PC-9 (cell line): ENCODE measurements around the gene ADGRV1. TPM values are rescaled to one million over a fixed set of nuclear protein-coding genes. Genes with fewer than 3 reads are reported as not detected.

Experiments used
- BruUV-seq: library from RNA; stranded (reverse); fragments of 400-500 nt; replicated peaks from 2 replicates; lab custom pipeline; 2021; lab: Mats Ljungman, UMichigan
- CTCF ChIA-PET: fragments of 300-600 bp; sonication (Branson Sonifier 250); formaldehyde crosslinking; loops from one replicate; lab custom pipeline; 2022; ENCODE audit warnings: antibody characterized with exemption; lab: Charles Lee
- POLR2A ChIA-PET: fragments of 300-600 bp; sonication (Branson Sonifier 250); formaldehyde crosslinking; loops from one replicate; lab custom pipeline; 2022; ENCODE audit warnings: antibody characterized with exemption; ENCODE audit not compliant: unreplicated experiment; lab: Charles Lee
- DNase-seq, 2 experiments: peaks; one replicate each; pipeline versions ENCODE4 v3.0.0 to v3.0.0-alpha.2; 2015 to 2022; ENCODE audit warnings: mixed read lengths in 1 of 2
- H2AFZ ChIP-seq: fragments of 200-600 bp; sonication (generic); 2 replicates; pipeline ENCODE4 v1.8.1; 2017; ENCODE audit warnings: antibody characterized with exemption
- H3F3A ChIP-seq: fragments of 200-600 bp; sonication (generic); 2 replicates; pipeline ENCODE4 v1.8.1; 2017; ENCODE audit warnings: antibody characterized with exemption, mild to moderate bottlenecking, low read depth; ENCODE audit not compliant: insufficient read depth
- H3K27ac ChIP-seq: fragments of 200-600 bp; sonication (generic); 2 replicates; pipeline ENCODE4 v1.6.1; 2016; ENCODE audit warnings: mixed run types
- H3K27me3 ChIP-seq: fragments of 200-600 bp; sonication (generic); 2 replicates; pipeline ENCODE4 v1.6.1; 2016; ENCODE audit warnings: low read depth, mixed run types; ENCODE audit not compliant: insufficient read depth
- H3K36me3 ChIP-seq: fragments of 200-600 bp; sonication (generic); 2 replicates; pipeline ENCODE4 v1.6.1; 2016; ENCODE audit warnings: low read depth, mixed run types
- H3K4me1 ChIP-seq: fragments of 200-600 bp; sonication (generic); replicated peaks from 2 replicates; pipeline ENCODE4 v1.6.1; 2016; ENCODE audit warnings: mixed run types; ENCODE audit not compliant: insufficient read depth
- H3K4me2 ChIP-seq: fragments of 200-600 bp; sonication (generic); 2 replicates; pipeline ENCODE4 v1.6.1; 2017; ENCODE audit warnings: mixed run types
- H3K4me3 ChIP-seq: fragments of 200-600 bp; sonication (generic); 2 replicates; pipeline ENCODE4 v1.6.1; 2016; ENCODE audit warnings: mixed run types
- H3K79me2 ChIP-seq: fragments of 200-600 bp; sonication (generic); 2 replicates; pipeline ENCODE4 v1.6.1; 2017; ENCODE audit warnings: low read depth, mixed run types
- H3K9me2 ChIP-seq: fragments of 200-600 bp; sonication (generic); 2 replicates; pipeline ENCODE4 v1.8.1; 2017; ENCODE audit warnings: mild to moderate bottlenecking; ENCODE audit not compliant: insufficient read depth
- H3K9me3 ChIP-seq: fragments of 200-600 bp; sonication (generic); 2 replicates; pipeline ENCODE4 v1.8.1; 2016; ENCODE audit warnings: low read depth; ENCODE audit not compliant: insufficient read depth
- H4K20me1 ChIP-seq: fragments of 200-600 bp; sonication (generic); 2 replicates; pipeline ENCODE4 v1.8.1; 2017; ENCODE audit not compliant: insufficient read depth
- CTCF ChIP-seq: fragments of 200-600 bp; sonication (generic); conservative IDR thresholded peaks from 2 replicates; pipeline ENCODE4 v1.6.1; 2017; ENCODE audit warnings: mixed run types, antibody characterized with exemption, mild to moderate bottlenecking, moderate library complexity
- EZH2 ChIP-seq: fragments of 200-600 bp; sonication (generic); IDR thresholded peaks from 2 replicates; pipeline ENCODE4 v1.8.0; 2017; ENCODE audit warnings: antibody characterized with exemption, low read depth
- intact Hi-C: fragments of 100-400 bp; cut with micrococcal nuclease; formaldehyde crosslinking; loops from one replicate; pipeline ENCODE4 v1.10.0; 2022; ENCODE audit not compliant: unreplicated experiment
- total RNA-seq: library from RNA; stranded (reverse); gene quantifications from 2 replicates; pipeline ENCODE4 v1.2.3, GENCODE V29; 2021

The ADGRV1 gene
- total RNA-seq, 1 experiment from 2014 or later = 1.0 TPM

- TF ChIP-seq EZH2 = no peak
- no peak for TF ChIP-seq CTCF
- BruUV-seq = no TSS peak
- peaks cover 12% of the 10 kb centered on the region for H3K27me3 ChIP-seq
- H3K79me2 ChIP-seq = no peaks in the 10 kb centered on the region
- ChIA-PET CTCF (no interaction called here), POLR2A (no interaction called here)
- no peak overlapping the region for H3K4me2 ChIP-seq
- no peaks in the 10 kb centered on the region for H3K36me3 ChIP-seq
- no peak overlapping the region for H2AFZ ChIP-seq
- H3K4me1 ChIP-seq = 0 out of 2 replicates have a peak, but pooled peaks cover 4% of the 10 kb centered on the region
- H3K4me3 ChIP-seq = no peak overlapping the region
- no peaks in the 10 kb centered on the region for H4K20me1 ChIP-seq
- H3F3A ChIP-seq = no peaks in the 10 kb centered on the region
- no peaks in the 10 kb centered on the region for H3K9me2 ChIP-seq
- H3K27ac ChIP-seq = no peak overlapping the region
- no peak for DNase-seq
- peaks cover 1% of the 10 kb centered on the region; the same call in 1 of the 2 replicates for H3K9me3 ChIP-seq
- intact Hi-C loops = no loop called here
Observed at GRCh38 chr5:90561766-90562165, 3.2 kb downstream of the ADGRV1 start.

DNA sequence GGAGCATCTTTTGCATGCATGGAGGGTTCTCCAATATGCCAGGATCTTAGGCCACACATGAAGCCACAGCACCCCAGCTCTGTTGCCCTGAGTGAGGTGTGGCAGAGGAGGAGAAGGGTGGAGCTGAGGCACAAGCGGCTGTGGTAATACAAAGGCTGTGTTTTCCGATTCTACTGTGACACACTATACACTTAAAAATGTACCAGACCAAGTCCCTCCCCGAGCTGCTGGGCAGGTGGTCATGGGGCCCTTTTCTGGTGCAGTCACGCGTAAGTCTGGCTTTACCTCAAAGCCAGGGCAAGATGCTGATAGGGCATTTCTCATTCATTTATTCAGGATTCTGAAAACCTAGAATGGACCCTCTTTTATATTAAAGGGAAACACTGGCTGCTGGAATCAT lies 3.7 kb downstream of the ADGRV1 start:
- intact Hi-C loops = no loop called here

GRCh38 chr5:90563108-90563507 lies 4.5 kb downstream of the ADGRV1 start:
- intact Hi-C loops = no loop called here
- TF ChIP-seq EZH2 (no peak), CTCF (no peak)
- no peak overlapping the region for H3K27ac ChIP-seq
- no peak for DNase-seq
- H3K79me2 ChIP-seq = no peaks in the 10 kb centered on the region
- POLR2A ChIA-PET = no interaction called here
- H3K4me3 ChIP-seq = no peak overlapping the region
- H2AFZ ChIP-seq = no peak overlapping the region
- H3K4me2 ChIP-seq = no peak overlapping the region
- CTCF ChIA-PET = no interaction called here
- H3F3A ChIP-seq = no peaks in the 10 kb centered on the region
- peaks cover 5% of the 10 kb centered on the region; the same call in 1 of the 2 replicates for H3K9me3 ChIP-seq
- no peaks in the 10 kb centered on the region for H4K20me1 ChIP-seq
- no TSS peak for BruUV-seq
- no peaks in the 10 kb centered on the region for H3K9me2 ChIP-seq
- no peaks in the 10 kb centered on the region for H3K4me1 ChIP-seq
- no peaks in the 10 kb centered on the region for H3K36me3 ChIP-seq
- no peaks in the 10 kb centered on the region for H3K27me3 ChIP-seq

More for the DNA sequence above, 3.7 kb downstream of the ADGRV1 start:
- no peak for DNase-seq
- CTCF ChIA-PET = no interaction called here
- POLR2A ChIA-PET = no interaction called here
- H3F3A ChIP-seq = no peaks in the 10 kb centered on the region
- TF ChIP-seq EZH2 (no peak), CTCF (no peak)
- H3K9me2 ChIP-seq = no peaks in the 10 kb centered on the region
- H3K27me3 ChIP-seq = peaks cover 7% of the 10 kb centered on the region; the same call in 1 of the 2 replicates
- no peaks in the 10 kb centered on the region for H3K79me2 ChIP-seq
- peaks cover 5% of the 10 kb centered on the region; the same call in 1 of the 2 replicates for H3K9me3 ChIP-seq
- H3K4me3 ChIP-seq = no peak overlapping the region
- no peak overlapping the region for H3K27ac ChIP-seq
- BruUV-seq = no TSS peak
- no peak overlapping the region for H2AFZ ChIP-seq
- H3K4me2 ChIP-seq = no peak overlapping the region
- H3K4me1 ChIP-seq = 0 out of 2 replicates have a peak, but pooled peaks cover 4% of the 10 kb centered on the region
- H3K36me3 ChIP-seq = no peaks in the 10 kb centered on the region
- H4K20me1 ChIP-seq = no peaks in the 10 kb centered on the region
